Adrenal gland (tissue), 12 donors: ENCODE measurements around the gene ZNF554. TPM values are rescaled to one million over a fixed set of nuclear protein-coding genes. Genes with fewer than 3 reads are reported as not detected.

Experiments
- DNase-seq, 7 donors: peaks; one replicate each; pipeline ENCODE4 v3.0.0-alpha.2; 2019 to 2020
- H3K27ac ChIP-seq, 5 donors: fragments of 200-600 bp; sonication (generic) in 4 of 5; 1 replicate in 3 of 5; 2 replicates in 2 of 5; pipeline versions ENCODE4 v1.5.1 to v1.8.0; 2016 to 2020; ENCODE audit warnings: mild to moderate bottlenecking in 1 of 5
- H3K27me3 ChIP-seq: fragments of 200-600 bp; 2 replicates; pipeline ENCODE4 v1.8.0; 2021
- H3K36me3 ChIP-seq, 2 donors: fragments of 200-600 bp; replicated peaks in 1 of 2; 1 replicate in 1 of 2; 2 replicates in 1 of 2; pipeline versions ENCODE4 v1.5.1 to v1.8.0; 2018 to 2022
- H3K4me1 ChIP-seq, 2 donors: fragments of 200-600 bp; replicated peaks in 1 of 2; 1 replicate in 1 of 2; 2 replicates in 1 of 2; pipeline versions ENCODE4 v1.5.1 to v1.8.0; 2018 to 2021
- H3K4me3 ChIP-seq, 4 donors: fragments of 200-600 bp; sonication (generic) in 3 of 4; one replicate each; pipeline ENCODE4 v1.5.1; 2016 to 2018
- H3K9me3 ChIP-seq, 3 donors: fragments of 200-600 bp; sonication (generic) in 1 of 3; replicated peaks in 1 of 3; 1 replicate in 2 of 3; 2 replicates in 1 of 3; pipeline versions ENCODE4 v1.5.1 to v1.8.0; 2016 to 2021
- POLR2A ChIP-seq, 2 donors: fragments of 450-650 bp; IDR thresholded peaks; one replicate each; pipeline ENCODE4 v1.6.1; 2017; ENCODE audit warnings: antibody characterized with exemption in 2 of 2, mild to moderate bottlenecking in 2 of 2, moderate library complexity in 1 of 2
- WGBS, 4 donors: extraction: QIAGEN DNeasy Blood & Tissue Kit in 2 of 4; methylation state at CpG; one replicate each; pipeline versions ENCODE4 v1.1.5 to v1.1.7; 2013 to 2017; 5-methylcytosine and 5-hydroxymethylcytosine counted together
- intact Hi-C, 2 donors: fragments of 100-400 bp; cut with DNase I; formaldehyde crosslinking; loops; one replicate each; pipeline versions ENCODE4 v1.14.1 to v1.15.0; 2022 to 2023
- polyA plus RNA-seq, 3 donors: library from polyadenylated mRNA; stranded (reverse); fragments of 200-250 nt in 2 of 3; fragments of 350-450 nt in 1 of 3; fragmentation: Illumina TruSeq in 1 of 3; extraction: RNeasy Lipid Tissue Mini Kit (QIAGEN cat#74804) in 1 of 3; gene quantifications; one replicate each; pipeline ENCODE4 v1.2.3, GENCODE V29; 2013 to 2014
- total RNA-seq, 9 donors: library from RNA; depleted of rRNA in 4 of 9; stranded (reverse); fragments of >200 nt in 4 of 9; fragments of 120-200 nt in 1 of 9; fragmentation: NEBNext Ultra II Directional in 1 of 9; extraction: Animal tissue kit (Norgen Biotek cat#: 25700) in 1 of 9; gene quantifications; one replicate each; pipeline versions ENCODE4 v1.1.0 to v1.2.4, GENCODE V29; 2013 to 2023
- TF ChIP-seq, protein P1 (sequence below), 6 experiments: fragments of 450-650 bp in 4 of 6; fragments of 200-600 bp in 2 of 6; sonication (generic) in 1 of 6; IDR thresholded peaks; 1 replicate in 5 of 6; 2 replicates in 1 of 6; pipeline versions ENCODE4 v1.5.1 to v1.8.0; 2016 to 2021; ENCODE audit warnings: antibody characterized with exemption in 6 of 6, mild to moderate bottlenecking in 2 of 6, moderate library complexity in 1 of 6
- donor health status: healthy with polysubstance abuse.
- donor health status: Bipolar disorder and iron deficiency.
- donor health status: DM: yes; HTN: yes; CAD: no.
- donor health status: DM: no; HTN: no; CAD: no.
- donor health status: DM: no; HTN: no; CAD: no.
- donor health status: DM: yes; HTN: yes; CAD: no.

ZNF554 gene
- total and polyA plus RNA-seq, 12 donors: 1.6 to 6.9 (median 3.9) TPM

GRCh38 chr19:2782936-2783780 is 36.5 kb upstream of the ZNF554 start, which contains the start of gene SGTA:
Gene SGTA, minus strand, starts transcription at chr19:2783273. Its CDS starts 14,205 bp downstream, at chr19:2769068.
- H3K27me3 ChIP-seq: no peaks in the 10 kb centered on the region
- H3K9me3 ChIP-seq: no peaks in the 10 kb centered on the region
- no peaks in the 10 kb centered on the region for H3K36me3 ChIP-seq
- intact Hi-C loops: no loop called here
- H3K4me1 ChIP-seq: peaks cover 31 to 60% of the 10 kb centered on the region in 2 donors
- 0% methylated on average over 7 to 68 of the region's 68 CpGs for WGBS, 4 donors
- peak within 1 kb of the TSS; percentile 37 to 96 (median 76) for H3K4me3 ChIP-seq
- peak within 1 kb of the TSS; percentile 69 to 91 (median 85) for H3K27ac ChIP-seq
- peak; percentile 97 to 100 (median 99) for DNase-seq
- TF ChIP-seq POLR2A (IDR thresholded peaks at IDR 0.05): peak; percentile 61 to 76
- TF ChIP-seq, protein P1, sequence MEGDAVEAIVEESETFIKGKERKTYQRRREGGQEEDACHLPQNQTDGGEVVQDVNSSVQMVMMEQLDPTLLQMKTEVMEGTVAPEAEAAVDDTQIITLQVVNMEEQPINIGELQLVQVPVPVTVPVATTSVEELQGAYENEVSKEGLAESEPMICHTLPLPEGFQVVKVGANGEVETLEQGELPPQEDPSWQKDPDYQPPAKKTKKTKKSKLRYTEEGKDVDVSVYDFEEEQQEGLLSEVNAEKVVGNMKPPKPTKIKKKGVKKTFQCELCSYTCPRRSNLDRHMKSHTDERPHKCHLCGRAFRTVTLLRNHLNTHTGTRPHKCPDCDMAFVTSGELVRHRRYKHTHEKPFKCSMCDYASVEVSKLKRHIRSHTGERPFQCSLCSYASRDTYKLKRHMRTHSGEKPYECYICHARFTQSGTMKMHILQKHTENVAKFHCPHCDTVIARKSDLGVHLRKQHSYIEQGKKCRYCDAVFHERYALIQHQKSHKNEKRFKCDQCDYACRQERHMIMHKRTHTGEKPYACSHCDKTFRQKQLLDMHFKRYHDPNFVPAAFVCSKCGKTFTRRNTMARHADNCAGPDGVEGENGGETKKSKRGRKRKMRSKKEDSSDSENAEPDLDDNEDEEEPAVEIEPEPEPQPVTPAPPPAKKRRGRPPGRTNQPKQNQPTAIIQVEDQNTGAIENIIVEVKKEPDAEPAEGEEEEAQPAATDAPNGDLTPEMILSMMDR (IDR thresholded peaks at IDR 0.05): peak in 5 of 6 experiments; percentile 37 to 66 (median 54)

- Histone ChIP-seq H3K27ac (peak overlapping the region; percentile 69 to 91 (median 84)), H3K27me3 (no peaks in the 10 kb centered on the region), H3K36me3 (no peaks in the 10 kb centered on the region), H3K9me3 (no peaks in the 10 kb centered on the region), H3K4me3 (peak overlapping the region in 1 of 4 donors; percentile 30), H3K4me1 (peaks cover 31 to 60% of the 10 kb centered on the region in 2 donors)
- TF ChIP-seq POLR2A (IDR thresholded peaks at IDR 0.05): no peak
- TF ChIP-seq, protein P1 (IDR thresholded peaks at IDR 0.05): no peak
- intact Hi-C loops: no loop called here
- 32 to 45% (median 41%) methylated on average over 7 of the region's 7 CpGs for WGBS, 4 donors
- DNase-seq: peak in 1 of 7 donors; percentile 24
Observed at GRCh38 chr19:2783781-2784145, 35.9 kb upstream of the ZNF554 start.

DNA sequence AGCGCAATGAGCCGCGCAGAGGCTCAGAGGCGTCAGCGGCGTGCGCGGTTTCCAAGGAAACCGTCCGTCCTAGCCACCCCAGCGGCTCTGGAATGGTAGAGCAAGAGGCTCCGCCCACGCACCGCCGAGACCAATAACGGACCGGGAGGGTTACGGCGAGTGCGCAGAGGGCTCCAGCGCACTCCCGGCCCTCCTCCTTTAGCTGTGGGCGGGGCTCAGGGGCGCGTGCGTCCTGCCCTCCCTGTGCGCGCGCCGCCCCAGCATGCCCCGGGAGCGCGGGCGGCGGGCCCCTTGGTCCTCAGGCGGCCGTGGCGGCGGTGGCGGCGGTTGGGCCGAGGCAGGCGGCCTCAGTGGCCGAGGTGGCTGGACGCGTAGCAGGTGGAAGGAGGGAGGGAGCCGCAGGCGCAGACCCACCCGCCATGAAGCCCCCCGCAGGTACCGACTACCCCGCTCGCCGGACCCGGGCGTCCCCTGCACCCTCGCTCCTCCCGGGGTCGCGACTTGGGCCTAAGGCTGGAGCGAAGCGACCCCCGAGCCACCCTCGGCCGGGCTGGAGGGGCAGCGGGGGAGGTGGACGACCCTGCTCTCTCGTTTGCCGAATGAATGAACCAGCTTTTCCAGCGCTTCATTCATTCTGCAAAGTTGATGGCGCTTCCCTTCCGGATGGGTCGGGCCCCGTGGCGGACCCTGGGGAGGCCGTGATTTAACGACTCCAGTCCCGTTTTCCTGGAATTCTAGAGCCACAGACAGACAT is 34.2 kb upstream of the ZNF554 start, which contains the start of gene THOP1:
Gene THOP1 (plus strand): TSS at position 260 of the 754 bp plus-strand sequence. CDS start 160 bp downstream, at position 420.
- intact Hi-C loops: no loop called here
- Histone ChIP-seq H3K9me3 (no peaks in the 10 kb centered on the region), H3K27ac (peak within 1 kb of the TSS; percentile 16 to 91 (median 70)), H3K27me3 (no peaks in the 10 kb centered on the region), H3K36me3 (no peaks in the 10 kb centered on the region), H3K4me1 (peaks cover 31 to 48% of the 10 kb centered on the region in 2 donors), H3K4me3 (peak within 1 kb of the TSS; percentile 47 to 93 (median 58))
- WGBS, 4 donors: 0 to 1% (median 0%) methylated on average over 12 to 78 of the region's 78 CpGs
- DNase-seq: peak; percentile 98 to 100 (median 99)
- TF ChIP-seq, protein P1 (IDR thresholded peaks at IDR 0.05): no peak
- TF ChIP-seq POLR2A (IDR thresholded peaks at IDR 0.05): peak; percentile 72 to 79

GRCh38 chr19:2787115-2787514 is 32.6 kb upstream of the ZNF554 start:
- no peak for DNase-seq
- H3K27ac ChIP-seq: no peak overlapping the region

More at GRCh38 chr19:2787115-2787514, 32.6 kb upstream of the ZNF554 start:
- intact Hi-C loops: no loop called here
- Histone ChIP-seq H3K4me1 (peaks cover 16 to 32% of the 10 kb centered on the region in 2 donors), H3K27me3 (no peaks in the 10 kb centered on the region), H3K4me3 (no peak overlapping the region), H3K36me3 (no peaks in the 10 kb centered on the region), H3K9me3 (no peaks in the 10 kb centered on the region)
- no peak for TF ChIP-seq POLR2A (IDR thresholded peaks at IDR 0.05)
- TF ChIP-seq, protein P1 (IDR thresholded peaks at IDR 0.05): no peak
- whole genome bisulfite sequencing, 4 donors: 86 to 93% (median 92%) methylated on average over 8 of the region's 8 CpGs
